Cardiac fibroblast (primary cell): Measurements from ENCODE around the gene PRDX5.
A peak's percentile ranks its signal among the peaks of the same experiment; 100 is the strongest.

Source experiments
- DNase-seq, 2 donors: peaks; one replicate each; pipeline versions ENCODE4 v3.0.0 to v3.0.0-alpha.2; 2010; ENCODE audit warnings: low read depth in 2 of 2
- H3K4me3 ChIP-seq, 2 donors: replicated peaks in 1 of 2; 1 replicate in 1 of 2; 2 replicates in 1 of 2; pipeline ENCODE4 v1.5.1; 2011; ENCODE audit warnings: low read depth in 2 of 2, low read length in 2 of 2, mild to moderate bottlenecking in 2 of 2, moderate library complexity in 1 of 2
- CTCF ChIP-seq: IDR thresholded peaks from one replicate; pipeline ENCODE4 v1.5.1; 2011; ENCODE audit warnings: low read depth, mild to moderate bottlenecking, low read length, inconsistent platforms

Gene PRDX5

GRCh38 chr11:64285885-64286800, 31.8 kb upstream of the PRDX5 start:
- H3K4me3 ChIP-seq: peak overlapping the region; percentile 68 to 80
- DNase-seq: no peak
- TF ChIP-seq CTCF: no peak

DNA sequence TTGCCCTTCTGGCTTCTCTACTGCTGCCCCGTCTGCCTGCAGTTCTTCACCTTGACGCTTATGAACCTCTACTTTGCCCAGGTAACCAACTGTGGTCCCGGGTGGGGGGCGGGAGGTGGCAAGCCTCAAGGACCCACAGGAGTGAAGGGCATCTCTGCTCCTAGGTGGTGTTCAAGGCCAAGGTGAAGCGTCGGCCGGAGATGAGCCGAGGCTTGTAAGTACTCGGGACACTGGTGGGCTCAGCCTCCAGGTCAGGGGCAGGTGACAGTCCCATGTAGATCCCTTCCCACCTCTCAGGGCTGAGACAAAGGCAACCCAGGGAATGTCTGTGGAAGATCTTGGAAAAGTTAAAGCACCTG, 31.1 kb upstream of the PRDX5 start:
- no peak for TF ChIP-seq CTCF
- H3K4me3 ChIP-seq: no peak overlapping the region
- DNase-seq: no peak

DNA sequence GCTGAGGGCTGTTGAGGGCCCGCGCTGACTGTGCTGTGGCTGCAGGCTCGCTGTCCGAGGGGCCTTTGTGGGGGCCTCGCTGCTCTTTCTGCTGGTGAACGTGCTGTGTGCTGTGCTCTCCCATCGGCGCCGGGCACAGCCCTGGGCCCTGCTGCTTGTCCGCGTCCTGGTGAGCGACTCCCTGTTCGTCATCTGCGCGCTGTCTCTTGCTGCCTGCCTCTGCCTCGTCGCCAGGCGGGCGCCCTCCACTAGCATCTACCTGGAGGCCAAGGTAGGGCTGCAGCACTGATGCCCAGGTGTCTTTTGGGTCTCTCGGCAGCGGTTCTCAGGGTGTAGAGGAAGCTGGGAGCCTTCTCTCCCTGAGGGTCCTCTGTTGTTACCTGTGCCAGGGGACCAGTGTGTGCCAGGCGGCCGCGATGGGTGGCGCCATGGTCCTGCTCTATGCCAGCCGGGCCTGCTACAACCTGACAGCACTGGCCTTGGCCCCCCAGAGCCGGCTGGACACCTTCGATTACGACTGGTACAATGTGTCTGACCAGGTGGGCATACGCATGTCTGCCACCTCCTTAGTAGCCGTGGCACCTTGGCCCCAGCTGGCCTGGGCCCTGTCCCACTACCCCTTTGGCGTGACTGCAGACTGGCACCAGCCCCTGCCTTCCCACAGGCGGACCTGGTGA, 30.1 kb upstream of the PRDX5 start:
- no peak for DNase-seq
- no peak for TF ChIP-seq CTCF
- H3K4me3 ChIP-seq: no peak overlapping the region

DNA sequence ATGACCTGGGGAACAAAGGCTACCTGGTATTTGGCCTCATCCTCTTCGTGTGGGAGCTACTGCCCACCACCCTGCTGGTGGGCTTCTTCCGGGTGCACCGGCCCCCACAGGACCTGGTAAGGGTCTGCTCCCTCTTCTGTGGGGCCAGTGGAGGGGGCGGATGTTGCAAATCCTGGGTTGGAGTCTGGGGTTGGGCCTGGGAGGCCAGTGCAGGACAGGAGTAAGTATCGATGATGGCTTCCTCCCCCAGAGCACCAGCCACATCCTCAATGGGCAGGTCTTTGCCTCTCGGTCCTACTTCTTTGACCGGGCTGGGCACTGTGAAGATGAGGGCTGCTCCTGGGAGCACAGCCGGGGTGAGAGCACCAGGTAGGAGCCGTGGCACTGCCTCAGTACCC, 29.6 kb upstream of the PRDX5 start:
- H3K4me3 ChIP-seq: no peak overlapping the region
- DNase-seq: no peak
- TF ChIP-seq CTCF: no peak

DNA sequence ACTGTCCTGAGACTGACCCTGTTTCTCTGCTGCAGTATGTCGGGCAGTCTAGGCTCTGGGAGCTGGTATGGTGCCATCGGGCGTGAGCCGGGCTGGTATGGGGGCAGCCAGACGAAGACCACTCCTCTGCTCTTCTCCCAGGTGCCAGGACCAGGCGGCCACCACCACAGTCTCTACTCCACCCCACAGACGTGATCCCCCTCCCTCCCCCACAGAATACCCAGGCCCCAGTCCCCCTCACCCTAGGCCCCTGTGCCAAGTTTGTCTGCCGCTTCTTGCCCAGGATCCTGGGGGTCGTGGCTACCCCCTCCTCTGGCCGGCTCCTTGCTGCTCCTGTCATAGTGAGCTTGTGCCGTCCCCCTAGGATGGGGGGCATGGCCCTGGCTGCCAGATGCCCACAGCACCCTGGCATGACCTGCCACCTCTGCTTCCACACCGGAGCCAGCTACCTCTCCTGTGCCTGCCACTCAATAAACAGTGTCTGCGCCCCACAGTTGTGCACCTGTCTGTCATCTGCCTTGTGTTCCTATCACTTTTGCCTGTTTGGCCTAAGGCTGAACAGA, 28.8 kb upstream of the PRDX5 start:
- TF ChIP-seq CTCF: no peak
- DNase-seq: no peak
- H3K4me3 ChIP-seq: no peak overlapping the region

DNA sequence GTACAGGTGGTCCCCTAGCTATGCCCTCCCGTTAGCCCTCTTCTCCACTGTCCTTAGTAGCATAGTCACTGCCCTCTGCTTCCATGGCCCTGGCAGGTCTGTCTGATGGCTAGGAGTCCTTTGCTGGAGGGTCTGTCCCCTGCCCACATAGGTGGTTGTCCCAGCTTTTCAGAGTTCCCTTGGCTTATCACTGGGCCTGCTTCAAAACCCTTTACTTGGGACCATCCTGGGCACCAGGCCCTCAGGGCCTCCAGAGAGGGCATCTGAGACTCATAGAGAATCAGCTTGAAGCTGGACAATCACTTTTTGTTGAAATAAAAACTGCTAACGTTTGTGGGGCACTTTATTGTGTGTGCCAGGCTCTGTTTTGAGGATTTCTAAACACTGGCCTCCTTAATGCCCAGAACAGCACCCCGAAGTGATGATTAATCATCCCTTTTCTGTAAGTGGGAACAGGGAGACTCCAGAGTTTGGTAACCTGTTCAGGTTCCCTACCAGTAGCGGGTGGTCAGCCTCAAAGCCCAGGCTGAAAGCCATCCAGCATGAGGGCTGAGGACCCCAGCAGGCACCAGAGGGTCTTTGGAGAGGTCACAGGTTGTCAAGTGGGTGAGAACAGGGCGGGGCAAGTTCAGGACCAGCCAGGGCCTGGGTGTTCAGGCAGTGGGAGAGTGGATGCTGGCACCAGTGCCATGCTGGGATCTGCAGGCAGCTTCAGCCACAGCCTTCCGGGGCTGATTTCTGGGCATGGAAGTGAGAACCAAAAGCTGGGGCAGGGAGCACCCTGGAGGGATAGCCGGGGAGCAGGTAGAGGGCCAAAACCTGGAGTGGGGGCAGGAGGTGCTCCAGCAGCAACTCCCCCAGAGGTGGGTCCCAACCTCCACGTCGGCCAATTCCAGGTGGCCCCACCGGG, 27.3 kb upstream of the PRDX5 start:
- no peak overlapping the region for H3K4me3 ChIP-seq
- no peak for TF ChIP-seq CTCF
- DNase-seq: no peak
